T-helper 2 cell (primary cell): ENCODE measurements around the gene WNT3.
"Not testable (repeated sequence)": the region's sequence is repeated elsewhere in the genome, so short reads cannot be mapped to it uniquely, and the experiment has no call there.

Source experiments
- DNase-seq, 5 experiments: peaks; one replicate each; pipeline versions ENCODE4 v3.0.0 to v3.0.0-alpha.2; 2012 to 2022

WNT3 gene

DNA sequence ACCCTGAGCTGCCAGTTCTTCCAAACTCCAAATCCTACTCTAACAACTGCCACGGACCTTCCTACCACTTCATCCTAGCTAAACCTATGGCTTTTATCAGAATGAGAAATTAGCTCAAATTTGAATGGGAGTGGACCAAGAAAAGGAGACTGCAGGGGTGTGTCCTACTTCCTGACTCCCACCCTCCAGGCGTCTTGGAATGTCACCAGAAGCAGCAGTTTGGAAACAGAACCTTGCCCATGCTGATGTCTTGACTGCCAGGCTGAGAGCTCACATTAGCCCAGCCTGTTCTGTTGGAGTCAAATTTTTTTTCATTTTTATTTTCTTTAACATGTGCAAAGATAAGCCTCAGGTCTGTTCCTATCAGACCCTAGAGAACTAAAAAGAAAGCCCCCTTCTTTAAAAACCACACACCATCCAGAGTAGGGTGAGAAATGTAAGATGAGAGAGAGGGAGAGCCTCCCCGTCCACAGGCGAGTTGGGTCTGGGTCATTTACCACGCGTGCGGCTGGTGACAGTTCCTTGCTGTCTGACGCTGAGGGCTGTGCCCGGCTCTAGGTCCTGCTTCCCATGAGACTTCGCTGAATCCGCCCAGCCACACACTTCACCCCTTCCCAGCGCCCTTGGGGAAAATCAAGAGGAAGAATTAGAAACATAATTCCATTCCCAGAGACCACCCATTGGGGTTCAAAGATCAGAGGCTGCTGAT is 54.3 kb downstream of the WNT3 start:
- no peak for DNase-seq

DNA sequence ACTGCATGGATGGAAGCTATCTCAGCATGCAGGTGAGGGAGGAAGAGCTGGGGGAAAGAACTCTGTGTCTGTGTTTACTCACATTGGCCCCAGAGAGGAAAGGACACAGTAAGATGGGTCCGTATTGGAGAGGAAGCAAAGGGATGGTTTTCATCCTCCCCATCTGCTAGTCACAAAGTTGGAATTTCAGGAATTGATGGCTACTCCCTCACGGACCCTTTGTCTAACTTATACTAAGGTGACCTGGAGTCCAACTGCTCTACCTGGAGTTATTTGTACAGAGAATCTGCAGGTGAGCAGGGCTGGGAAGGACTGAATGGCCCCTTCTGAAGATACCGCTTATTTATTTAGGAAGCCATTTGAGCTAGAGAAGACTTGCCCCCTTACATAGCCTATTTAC is 55.1 kb downstream of the WNT3 start:
- DNase-seq: no peak

DNA sequence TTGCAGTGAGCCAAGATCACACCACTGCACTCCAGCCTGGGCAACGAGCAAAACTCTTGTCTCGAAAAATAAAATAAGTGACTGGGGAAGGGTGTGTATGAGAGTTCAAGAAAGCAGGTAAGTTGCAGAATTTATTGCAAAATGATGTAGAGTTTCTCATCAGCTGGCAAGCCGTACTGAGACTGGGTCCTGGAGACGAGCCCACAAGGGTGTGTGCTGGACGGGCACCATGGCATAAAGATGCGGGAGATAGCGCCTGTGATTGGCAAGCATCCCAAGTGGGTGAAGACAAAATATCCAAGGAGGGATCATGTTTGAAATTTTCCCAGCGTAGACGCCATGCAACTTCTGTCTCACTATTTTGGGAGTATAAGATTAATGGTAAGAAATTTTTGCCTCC is 59.4 kb downstream of the WNT3 start:
- no peak for DNase-seq

DNA sequence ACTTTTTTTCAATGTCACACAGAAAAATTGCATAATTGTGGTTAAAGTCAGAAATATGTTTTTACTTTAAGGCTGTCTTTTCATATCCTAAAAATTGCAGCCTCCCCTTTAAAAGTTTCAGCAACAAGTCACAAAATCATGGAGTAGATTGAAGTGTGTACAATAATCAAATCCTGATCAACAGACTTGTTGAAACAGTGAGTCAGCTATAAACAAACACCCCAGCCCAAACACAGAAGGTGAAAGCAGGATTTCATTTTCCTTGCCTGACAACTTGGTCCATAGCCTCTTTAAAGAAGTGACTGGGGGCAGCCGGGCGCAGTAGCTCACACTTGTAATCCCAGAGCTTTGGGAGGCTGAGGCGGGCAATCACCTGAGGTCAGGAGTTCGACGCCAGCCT is 59.9 kb downstream of the WNT3 start:
- no peak for DNase-seq

DNA sequence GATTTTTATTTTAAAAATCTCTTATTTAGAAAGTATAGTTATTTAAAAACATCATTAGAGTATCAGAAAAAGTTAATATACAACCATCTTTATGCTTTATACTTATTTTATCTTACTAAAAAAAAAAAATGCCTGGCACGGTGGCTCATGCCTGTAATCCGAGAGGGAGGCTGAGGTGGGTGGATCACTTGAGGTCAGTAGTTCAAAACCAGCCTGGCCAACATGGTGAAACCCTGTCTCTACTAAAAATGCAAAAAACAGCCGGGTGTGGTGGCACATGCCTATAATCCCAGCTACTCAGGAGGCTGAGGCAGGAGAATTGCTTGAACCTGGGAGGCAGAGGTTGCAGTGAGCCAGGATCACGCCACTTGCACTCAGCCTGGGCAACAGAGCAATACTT is 60.9 kb downstream of the WNT3 start:
- DNase-seq: not testable (repeated sequence)

DNA sequence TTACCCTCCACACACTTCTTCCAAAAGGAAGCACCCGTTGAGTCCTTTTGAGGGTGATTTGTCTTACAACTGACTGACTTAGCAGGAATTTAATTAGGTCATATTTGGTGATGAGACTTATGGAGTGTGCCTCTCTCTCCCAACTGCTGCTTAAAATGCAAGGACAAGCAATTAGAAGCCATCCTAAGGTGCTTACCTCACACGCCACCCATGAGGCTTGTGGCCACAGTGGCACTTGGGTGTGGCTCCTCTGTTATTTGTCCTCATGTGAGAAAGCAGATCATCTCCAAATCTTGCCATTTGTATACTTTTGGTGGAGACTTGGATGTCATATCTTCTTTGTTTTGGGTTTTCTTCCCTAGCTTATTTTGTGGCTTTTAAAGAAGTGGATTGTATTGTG is 61.6 kb downstream of the WNT3 start:
- DNase-seq: no peak

DNA sequence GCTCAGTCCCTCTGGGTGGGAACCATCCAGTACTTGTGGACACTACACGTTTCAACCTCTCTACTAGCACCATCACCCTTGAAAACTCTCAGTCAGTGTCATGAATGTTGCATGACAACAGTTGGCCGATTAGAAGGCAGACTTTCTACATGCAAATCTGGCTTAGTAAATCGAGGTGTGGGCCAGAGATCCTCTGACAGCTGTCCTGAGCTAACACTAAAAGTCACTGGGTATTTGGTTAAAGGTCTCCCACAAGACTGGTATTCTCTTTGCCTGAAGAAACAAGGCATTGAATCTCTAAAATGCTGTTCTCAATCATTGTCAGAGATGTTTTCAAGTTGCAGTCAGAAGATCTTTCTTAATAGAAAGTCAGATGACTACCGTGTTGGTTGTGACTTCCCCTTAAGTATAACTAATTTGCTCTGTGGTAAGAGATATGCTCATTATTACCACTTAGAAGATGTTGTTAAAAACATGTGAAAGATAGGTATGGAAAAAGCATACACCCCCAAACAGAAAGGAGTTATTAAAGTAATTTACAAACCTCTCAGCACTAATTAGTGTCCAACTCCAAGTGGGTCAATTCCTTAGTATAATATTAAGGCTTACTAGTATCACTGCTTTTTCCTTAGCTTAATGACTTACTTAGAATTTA is 62.3 kb downstream of the WNT3 start:
- no peak for DNase-seq

DNA sequence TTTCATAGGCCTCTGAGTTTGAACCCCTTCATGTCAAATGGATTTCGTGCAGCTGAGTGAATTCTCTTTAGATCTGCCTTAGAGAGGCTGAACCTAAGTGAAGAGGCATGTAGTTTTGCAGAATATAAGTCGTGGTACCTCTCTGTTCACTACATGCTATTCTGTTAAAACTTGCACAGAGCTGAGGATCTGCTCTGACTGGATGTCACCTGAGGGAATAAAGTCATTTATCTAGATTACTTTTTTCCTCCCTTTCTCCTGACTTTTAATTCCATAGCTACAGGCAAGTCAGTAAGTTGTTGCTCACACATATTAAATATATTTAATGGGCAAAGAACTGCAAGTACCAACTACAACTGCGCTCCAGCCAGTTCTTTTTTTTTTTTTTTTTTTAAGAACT is 64.7 kb downstream of the WNT3 start:
- no peak for DNase-seq

DNA sequence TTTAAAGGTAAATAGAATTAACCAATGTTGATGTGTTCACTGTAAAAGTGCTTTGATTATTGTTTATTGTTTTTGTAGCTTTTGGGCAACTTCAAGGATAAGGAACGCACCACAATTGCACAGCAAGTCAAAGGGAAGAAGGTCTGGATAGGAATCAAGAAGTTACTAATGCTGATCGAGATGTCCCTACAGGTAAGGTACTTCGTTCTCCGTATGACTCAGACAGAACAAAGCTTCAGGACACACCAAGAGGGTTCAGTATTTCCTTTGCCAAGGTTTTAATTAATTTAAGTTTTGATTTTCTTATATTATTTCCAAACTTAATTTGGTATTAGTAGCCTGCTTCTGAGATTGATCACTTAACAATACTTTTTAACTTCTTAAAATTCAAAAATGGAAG is 67.1 kb downstream of the WNT3 start:
- no peak for DNase-seq

DNA sequence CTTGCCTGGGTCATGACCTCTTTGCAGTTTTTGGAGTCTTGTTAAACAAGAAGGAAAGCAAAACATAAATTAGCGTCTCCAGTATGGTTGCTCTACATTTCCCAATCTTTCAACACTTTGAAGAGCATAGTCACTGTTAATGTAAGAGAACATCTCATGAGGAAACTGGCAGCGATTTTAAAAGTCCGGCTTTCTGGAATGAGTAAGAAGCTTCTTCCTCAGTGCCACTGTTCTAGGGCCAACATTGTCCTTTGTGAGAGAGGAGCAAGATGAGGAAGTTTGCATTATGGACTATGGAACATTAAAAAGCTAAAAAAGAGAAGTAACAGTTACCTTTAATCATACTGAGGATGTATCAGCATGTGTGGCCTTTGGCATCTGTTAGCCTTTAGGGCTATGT is 73.1 kb downstream of the WNT3 start:
- DNase-seq: no peak

DNA sequence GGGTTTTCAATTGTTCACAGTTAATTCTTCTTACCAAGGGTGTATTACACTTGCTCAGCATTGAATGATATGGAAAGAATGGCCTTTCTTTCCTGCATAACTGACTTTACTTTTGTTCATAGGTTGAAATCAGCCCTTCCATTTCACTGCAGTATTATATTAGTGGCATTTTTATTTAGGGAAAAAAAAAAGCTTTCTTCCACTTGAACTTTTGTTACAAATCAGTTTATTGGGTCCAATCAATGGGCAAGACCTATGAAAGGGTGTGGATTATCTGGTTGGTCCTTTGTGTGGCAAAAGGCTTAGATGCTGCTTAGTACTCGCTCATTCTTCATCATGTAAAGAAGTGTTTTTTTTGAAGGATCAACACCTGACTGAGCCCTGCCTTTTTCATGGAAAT is 74.1 kb downstream of the WNT3 start:
- no peak for DNase-seq

DNA sequence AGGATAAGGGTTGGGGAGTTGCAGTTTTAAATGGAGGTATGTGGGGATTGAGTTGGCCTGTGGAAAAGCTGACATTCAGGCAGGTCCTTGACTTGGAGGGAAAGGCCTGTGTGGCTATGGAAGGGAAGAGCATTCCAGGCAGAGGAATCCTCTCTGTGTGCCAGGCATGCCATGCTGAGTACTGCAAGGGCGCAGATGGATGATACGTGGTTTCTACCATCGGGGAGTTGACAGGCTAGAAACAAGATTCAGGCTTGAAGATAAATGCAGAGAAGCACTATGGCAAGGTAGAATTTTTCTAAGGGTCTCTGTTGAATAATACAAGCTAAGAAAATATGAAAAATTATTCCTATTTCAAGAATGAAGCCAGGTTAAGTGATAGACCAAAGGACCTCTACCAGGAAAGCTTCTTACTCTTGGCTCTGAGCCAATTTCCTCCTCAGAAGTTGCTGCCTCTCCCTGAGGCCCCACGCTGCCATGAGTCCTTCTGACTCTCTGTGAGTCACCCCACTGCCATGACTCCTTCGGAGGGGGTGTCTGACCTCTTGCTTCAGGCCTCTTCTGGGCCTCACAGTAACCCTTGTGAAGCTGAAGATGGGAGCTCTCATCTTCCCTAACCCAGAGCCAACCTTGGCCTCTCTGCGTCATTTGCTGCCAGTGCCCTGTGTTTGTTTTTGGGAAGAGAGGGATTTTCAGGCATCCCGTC is 75.8 kb downstream of the WNT3 start:
- no peak for DNase-seq

DNA sequence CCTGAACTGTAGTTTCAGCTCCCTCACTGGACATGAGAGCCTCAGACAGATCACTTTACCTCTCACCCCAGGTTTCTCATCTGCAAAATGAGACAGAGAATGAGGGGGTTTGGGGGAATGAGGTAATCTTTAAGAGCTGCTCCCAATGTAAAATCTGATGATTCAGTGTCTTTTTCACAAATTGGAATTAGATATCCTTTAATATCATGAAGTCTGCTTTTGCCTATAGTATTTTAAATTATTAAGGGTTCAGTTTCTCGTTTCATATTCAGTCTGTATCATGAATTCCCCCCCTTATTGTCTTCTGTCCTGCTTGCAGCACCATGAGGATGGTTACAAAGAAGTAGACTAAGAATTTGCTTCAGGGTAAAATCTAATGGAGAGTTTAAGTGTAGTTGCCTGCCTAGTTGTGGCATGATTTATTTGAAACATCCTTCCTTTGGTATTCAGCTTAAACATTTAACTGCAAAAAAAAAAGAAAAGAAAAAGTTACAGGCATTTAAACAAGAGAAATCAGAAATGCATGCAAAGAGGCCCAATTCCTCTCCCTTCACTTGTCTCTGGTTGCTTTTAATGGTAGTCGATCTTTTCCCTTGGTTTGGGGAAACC is 77.3 kb downstream of the WNT3 start:
- no peak for DNase-seq

DNA sequence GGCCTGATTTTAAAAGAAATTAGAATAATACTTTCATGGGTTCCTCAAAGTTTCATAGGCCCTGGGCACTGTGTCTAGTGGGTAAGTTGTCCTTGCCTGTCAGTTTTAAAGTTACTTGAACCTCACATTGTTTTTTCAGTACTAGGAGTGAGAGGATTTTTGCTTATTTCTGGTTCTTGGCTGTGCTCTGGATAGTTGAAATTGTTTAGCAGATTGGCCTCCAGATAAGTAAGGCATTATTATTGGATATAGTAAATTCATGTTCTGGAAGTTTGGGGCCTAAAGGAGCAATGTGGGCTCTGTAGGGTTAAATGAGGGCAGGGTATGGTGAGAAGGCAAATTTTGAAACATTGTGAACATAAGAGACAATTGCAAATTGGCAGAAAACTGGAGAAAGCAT is 78.5 kb downstream of the WNT3 start:
- no peak for DNase-seq

DNA sequence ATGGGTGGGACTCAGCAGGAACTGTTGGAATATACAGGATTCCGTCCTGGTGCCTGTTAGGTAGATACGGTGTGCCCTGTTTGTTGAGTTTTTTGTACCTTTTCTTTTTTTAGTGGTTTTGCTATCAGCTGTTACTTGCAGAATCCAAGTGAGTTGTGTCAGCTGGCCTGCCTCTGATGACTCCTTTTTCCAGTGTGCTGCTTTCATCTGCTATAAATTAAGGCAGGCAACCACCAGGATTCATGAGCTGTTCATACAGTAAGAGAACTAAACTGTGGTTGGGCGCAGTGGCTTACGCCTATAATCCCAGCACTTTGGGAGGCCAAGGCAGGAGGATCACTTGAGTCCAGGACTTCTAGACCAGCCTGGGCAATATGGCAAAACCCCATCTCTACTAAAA is 79.9 kb downstream of the WNT3 start:
- no peak for DNase-seq

DNA sequence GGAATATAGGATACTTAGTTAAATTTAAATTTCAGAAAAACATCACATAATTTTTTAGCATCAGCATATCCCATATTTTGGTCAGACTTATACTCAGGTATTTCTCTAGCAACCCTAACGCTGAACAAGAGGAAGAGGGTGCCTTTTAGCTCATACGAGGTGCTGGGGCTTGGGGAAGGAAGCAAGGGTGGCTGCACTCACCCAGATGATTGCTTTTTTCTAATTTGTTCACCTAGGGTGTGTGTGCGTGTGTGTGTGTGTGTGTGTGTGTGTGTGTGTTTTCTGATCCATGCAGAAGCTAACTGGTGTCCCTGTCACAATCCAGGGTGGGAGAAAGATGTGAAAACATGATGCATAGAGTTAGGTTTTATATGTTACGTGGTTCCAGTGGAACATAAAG is 81.2 kb downstream of the WNT3 start:
- DNase-seq: no peak

DNA sequence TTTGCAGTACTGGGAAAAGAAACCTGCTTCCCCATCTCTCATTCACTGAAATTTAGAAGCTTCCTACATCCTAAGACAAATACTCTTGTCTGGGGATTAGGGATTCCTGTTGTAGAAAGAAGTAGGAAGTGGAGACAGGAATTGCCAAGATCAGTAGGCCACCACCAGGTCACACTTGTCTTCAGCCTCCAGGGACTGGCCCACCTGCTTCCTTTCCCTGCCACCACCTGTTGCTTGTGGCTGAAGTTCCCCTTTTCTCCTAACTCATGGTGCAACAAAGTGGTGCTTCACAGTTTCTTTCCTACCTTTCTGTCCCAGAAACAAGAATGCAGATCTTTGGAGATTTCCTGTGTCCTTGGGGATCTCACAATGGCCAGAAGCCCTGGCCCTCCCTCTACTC is 82.4 kb downstream of the WNT3 start:
- DNase-seq: no peak

DNA sequence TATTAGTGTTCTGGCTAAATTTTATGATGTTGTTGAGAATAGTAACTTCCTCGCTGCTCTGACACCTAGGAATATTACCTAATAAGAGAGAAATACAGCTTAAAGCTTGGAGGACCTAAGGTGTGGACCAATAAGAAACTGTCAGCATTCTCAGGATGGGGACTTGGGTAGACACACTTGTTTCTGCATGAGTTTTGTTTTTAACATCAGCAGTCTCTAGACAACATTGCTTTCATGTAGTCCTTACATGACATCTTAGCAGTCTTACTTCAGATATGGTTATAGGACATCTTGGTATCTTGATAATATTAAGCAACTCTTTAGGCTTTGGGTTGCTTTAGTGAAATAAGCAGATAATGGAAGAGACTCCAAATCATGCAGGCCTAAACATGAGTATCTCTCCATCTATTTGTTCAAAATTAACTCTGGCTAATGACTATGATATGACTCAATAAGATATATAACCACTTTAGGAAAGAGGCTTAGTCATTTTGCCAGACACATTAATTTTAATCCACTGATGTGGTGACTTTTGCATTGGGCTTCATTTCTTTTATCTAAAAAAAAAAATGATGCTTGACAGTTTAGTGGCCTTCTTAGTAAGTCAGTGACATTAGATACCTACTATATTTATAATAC is 84.5 kb downstream of the WNT3 start:
- no peak for DNase-seq

DNA sequence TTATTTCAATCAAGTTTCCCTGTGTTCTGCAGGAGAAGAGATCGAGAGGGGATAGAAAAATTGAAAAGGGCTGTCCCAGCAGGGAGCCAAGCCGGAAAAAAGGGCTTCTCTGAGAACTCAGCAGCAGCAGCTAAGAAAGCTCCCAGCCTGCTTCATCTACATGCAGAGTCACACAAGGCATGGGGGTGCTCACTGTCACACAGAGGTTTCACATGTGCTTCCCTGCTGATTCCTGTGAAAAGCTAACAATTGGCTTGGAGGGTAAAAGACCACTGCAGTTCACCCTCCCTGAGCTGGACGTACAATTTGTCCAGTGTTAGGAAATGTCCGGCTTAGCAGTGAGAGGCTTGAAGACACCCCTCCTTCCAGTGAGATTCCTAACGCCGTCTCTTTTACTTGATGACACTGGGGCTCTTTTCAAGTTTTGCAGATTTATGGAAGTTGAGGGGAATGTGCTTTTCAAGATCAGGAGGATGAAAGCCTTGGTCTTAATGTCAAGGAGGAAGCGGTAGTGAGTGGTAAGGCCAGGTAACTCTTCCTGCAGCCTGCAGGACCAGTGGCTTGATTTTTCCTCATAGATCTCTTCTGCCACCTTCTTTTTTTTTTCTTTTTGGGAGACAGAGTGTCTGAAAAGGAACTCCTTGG is 85.6 kb downstream of the WNT3 start:
- DNase-seq: no peak

DNA sequence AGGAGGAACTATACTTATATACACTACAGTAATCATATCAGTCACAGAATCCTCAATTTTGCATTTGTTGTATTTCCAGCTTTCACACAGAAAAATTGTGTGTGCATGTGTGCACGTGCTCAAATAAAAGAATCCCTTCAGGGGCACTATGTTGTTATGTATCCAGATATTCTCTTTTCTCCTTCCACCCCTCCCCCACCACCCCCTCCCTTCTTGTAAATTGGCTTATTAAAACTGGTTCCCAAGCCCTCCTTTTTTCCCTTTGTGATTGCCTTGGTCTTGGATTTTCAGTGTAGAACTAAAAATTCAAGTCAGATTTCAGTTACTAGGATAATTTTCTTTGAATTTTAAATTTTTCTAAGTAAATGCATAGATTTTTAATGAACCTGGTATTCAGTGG is 86.3 kb downstream of the WNT3 start:
- no peak for DNase-seq

DNA sequence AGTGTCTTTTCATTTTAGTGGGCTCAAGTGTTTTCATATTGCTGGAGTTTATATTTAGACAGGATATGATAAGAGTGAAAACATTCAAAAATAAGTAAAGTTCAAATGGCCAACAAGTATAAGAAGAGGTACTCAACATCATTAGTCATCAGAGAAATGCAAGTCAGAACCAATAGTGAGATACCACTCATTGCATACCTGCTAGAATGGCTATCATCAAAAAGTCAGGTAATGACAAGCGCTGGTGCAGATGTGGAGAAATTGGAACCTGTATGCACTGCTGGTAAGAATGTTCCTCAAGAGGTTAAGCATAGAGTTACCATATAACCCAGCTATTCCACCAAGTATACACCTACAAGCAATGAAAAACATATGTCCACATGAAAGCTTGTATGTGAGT is 87.8 kb downstream of the WNT3 start:
- no peak for DNase-seq

DNA sequence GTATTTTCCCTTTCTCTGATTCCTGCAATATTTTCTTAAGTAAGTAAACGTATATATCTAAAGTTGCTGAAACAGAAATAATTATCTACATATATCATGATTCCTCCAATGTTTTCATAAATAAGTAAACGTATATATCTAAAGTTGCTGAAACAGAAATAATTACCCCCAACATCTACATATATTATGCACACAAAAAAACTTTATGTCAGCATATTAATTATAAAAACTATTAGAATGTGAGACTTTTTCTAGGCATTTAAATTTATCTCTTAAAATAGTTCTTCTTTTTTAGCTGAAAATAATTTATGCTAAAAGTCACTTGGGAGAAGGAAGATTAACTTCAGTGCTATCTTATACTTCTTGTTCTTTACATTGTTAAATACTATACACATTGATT is 88.5 kb downstream of the WNT3 start:
- DNase-seq: no peak
